ENCODE results near the gene CYTH3.

DNA sequence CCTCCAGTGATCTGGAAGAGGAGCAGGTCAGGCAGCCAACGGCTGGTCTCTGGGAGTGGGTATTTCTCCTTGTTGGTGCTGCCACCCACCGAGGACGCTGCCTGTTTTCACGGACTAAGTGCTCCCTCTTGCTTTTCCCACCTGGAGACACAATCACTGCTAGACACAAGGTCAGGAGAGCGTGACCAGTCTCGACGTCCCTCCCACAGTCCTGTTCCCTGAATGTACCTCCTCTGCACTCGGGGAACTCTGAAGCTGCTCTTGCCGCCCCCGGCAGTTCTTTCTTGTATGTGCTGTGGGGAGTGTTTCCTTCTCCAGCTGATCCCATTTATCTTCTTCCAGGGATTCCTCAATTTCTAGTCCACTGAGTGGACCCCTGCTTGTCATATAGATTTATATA lies 89.4 kb downstream of the CYTH3 start:
- TF ChIP-seq, protein P1, sequence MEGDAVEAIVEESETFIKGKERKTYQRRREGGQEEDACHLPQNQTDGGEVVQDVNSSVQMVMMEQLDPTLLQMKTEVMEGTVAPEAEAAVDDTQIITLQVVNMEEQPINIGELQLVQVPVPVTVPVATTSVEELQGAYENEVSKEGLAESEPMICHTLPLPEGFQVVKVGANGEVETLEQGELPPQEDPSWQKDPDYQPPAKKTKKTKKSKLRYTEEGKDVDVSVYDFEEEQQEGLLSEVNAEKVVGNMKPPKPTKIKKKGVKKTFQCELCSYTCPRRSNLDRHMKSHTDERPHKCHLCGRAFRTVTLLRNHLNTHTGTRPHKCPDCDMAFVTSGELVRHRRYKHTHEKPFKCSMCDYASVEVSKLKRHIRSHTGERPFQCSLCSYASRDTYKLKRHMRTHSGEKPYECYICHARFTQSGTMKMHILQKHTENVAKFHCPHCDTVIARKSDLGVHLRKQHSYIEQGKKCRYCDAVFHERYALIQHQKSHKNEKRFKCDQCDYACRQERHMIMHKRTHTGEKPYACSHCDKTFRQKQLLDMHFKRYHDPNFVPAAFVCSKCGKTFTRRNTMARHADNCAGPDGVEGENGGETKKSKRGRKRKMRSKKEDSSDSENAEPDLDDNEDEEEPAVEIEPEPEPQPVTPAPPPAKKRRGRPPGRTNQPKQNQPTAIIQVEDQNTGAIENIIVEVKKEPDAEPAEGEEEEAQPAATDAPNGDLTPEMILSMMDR (optimal IDR thresholded peaks at IDR 0.05 in 1 of 3, IDR thresholded peaks at IDR 0.05 in 1 of 3, conservative IDR thresholded peaks at IDR 0.05 in 1 of 3; ENCODE audit: extremely low read depth in 1 of 3, insufficient read depth in 2 of 3, low read length in 3 of 3): no peak
- TF ChIP-seq EZH2 (IDR thresholded peaks at IDR 0.05; ENCODE audit: low read length): no peak
